SU-DHL-6 (cell line): ENCODE results near the gene FAM114A1.
"Not testable (repeated sequence)": the region's sequence is repeated elsewhere in the genome, so short reads cannot be mapped to it uniquely, and the experiment has no call there.

ENCODE experiments used
- EZH2phosphoT487 ChIP-seq: fragments of 200-600 bp; sonication (generic), shearing (Covaris generic); conservative IDR thresholded peaks from 2 replicates; pipeline ENCODE4 v1.6.1; 2018; ENCODE audit warnings: mild to moderate bottlenecking, antibody characterized with exemption, low read length, moderate library complexity, mixed read lengths
- TF ChIP-seq, protein P1 (sequence below): fragments of 200-600 bp; sonication (generic); IDR thresholded peaks from one replicate; pipeline ENCODE4 v1.5.1; 2017; ENCODE audit warnings: antibody characterized with exemption, mild to moderate bottlenecking, low read length, moderate library complexity; ENCODE audit not compliant: insufficient read depth, poor library complexity, severe bottlenecking

- TF ChIP-seq, protein P1, sequence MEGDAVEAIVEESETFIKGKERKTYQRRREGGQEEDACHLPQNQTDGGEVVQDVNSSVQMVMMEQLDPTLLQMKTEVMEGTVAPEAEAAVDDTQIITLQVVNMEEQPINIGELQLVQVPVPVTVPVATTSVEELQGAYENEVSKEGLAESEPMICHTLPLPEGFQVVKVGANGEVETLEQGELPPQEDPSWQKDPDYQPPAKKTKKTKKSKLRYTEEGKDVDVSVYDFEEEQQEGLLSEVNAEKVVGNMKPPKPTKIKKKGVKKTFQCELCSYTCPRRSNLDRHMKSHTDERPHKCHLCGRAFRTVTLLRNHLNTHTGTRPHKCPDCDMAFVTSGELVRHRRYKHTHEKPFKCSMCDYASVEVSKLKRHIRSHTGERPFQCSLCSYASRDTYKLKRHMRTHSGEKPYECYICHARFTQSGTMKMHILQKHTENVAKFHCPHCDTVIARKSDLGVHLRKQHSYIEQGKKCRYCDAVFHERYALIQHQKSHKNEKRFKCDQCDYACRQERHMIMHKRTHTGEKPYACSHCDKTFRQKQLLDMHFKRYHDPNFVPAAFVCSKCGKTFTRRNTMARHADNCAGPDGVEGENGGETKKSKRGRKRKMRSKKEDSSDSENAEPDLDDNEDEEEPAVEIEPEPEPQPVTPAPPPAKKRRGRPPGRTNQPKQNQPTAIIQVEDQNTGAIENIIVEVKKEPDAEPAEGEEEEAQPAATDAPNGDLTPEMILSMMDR = not testable (repeated sequence)
- not testable (repeated sequence) for TF ChIP-seq EZH2phosphoT487
Observed at GRCh38 chr4:38941906-38942305, 74.3 kb downstream of the FAM114A1 start.
